Pancreas (tissue), 10 donors: ENCODE data around the gene ERICH6B. TPM values are rescaled to one million over a fixed set of nuclear protein-coding genes. Genes with fewer than 3 reads are reported as not detected.
"Not testable (repeated sequence)": the region's sequence is repeated elsewhere in the genome, so short reads cannot be mapped to it uniquely, and the experiment has no call there.

Source experiments
- ATAC-seq, 4 donors: fragments of 200-7000 bp; cut with Tn5 transposase; one replicate each; pipeline versions ENCODE4 v1.8.0 to v1.9.1; 2020; ENCODE audit warnings: mild to moderate bottlenecking in 4 of 4, moderate library complexity in 4 of 4
- DNase-seq, 6 donors: peaks; one replicate each; pipeline ENCODE4 v3.0.0-alpha.2; 2020
- FAIRE-seq: peaks from 2 replicates; lab custom pipeline; 2012; peaks lifted over from hg19 to GRCh38; lab: Jason Lieb, UNC
- H3K27ac ChIP-seq, 4 donors: fragments of 200-600 bp; sonication (generic); 1 replicate in 3 of 4; 2 replicates in 1 of 4; pipeline versions ENCODE4 v1.5.0 to v1.8.0; 2020
- H3K27me3 ChIP-seq, 4 donors: fragments of 200-600 bp; one replicate each; pipeline ENCODE4 v1.8.0; 2021
- H3K36me3 ChIP-seq, 3 donors: fragments of 200-600 bp; sonication (generic) in 1 of 3; one replicate each; pipeline versions ENCODE4 v1.5.0 to v1.8.0; 2020 to 2021
- H3K4me1 ChIP-seq, 3 donors: fragments of 200-600 bp; one replicate each; pipeline ENCODE4 v1.8.0; 2021
- H3K4me3 ChIP-seq, 4 donors: fragments of 200-600 bp; sonication (generic) in 2 of 4; one replicate each; pipeline versions ENCODE4 v1.5.0 to v1.8.0; 2020 to 2021
- H3K9me3 ChIP-seq, 4 donors: fragments of 200-600 bp; one replicate each; pipeline ENCODE4 v1.8.0; 2021
- CTCF ChIP-seq, 4 donors: fragments of 200-600 bp; sonication (generic) in 3 of 4; IDR thresholded peaks; one replicate each; pipeline versions ENCODE4 v1.5.0 to v1.8.0; 2021; ENCODE audit warnings: antibody characterized with exemption in 4 of 4
- WGBS, 2 donors: extraction: QIAGEN DNeasy Blood & Tissue Kit; methylation state at CpG; one replicate each; pipeline ENCODE4 v1.1.7; 2013; 5-methylcytosine and 5-hydroxymethylcytosine counted together
- intact Hi-C, 3 donors: fragments of 100-400 bp; cut with DNase I; formaldehyde crosslinking; loops; one replicate each; pipeline versions ENCODE4 v1.11.1 to v1.14.2; 2022
- polyA plus RNA-seq, 2 donors: library from polyadenylated mRNA; stranded (reverse); fragments of 200-250 nt; gene quantifications; one replicate each; pipeline ENCODE4 v1.2.3, GENCODE V29; 2013
- total RNA-seq, 6 donors: library from RNA; stranded (reverse); fragmentation: NEBNext Ultra II Directional in 4 of 6; extraction: Animal tissue kit (Norgen Biotek cat#: 25700) in 4 of 6; gene quantifications; one replicate each; pipeline versions ENCODE4 v1.2.1 to v1.2.4, GENCODE V29; 2021 to 2023
- donor health status: healthy with polysubstance abuse.
- donor health status: DM: no; HTN: no; CAD: no; lungs with moderate emphysema.
- donor health status: DM: no; HTN: no; CAD: no.
- donor health status: control.
- donor health status: control.
- donor health status: Bipolar disorder and iron deficiency.
- donor health status: DM: yes; HTN: yes; CAD: no.
- donor health status: DM: no; HTN: no; CAD: no.
- donor health status: DM: no; HTN: no; CAD: no.
- donor health status: DM: yes; HTN: yes; CAD: no.

ERICH6B gene
- total and polyA plus RNA-seq, 8 donors: not detected

- Histone ChIP-seq H3K9me3 (no peaks in the 10 kb centered on the region), H3K4me1 (no peaks in the 10 kb centered on the region), H3K27ac (no peak overlapping the region), H3K36me3 (no peaks in the 10 kb centered on the region), H3K4me3 (no peak overlapping the region), H3K27me3 (no peaks in the 10 kb centered on the region)
- TF ChIP-seq CTCF (IDR thresholded peaks at IDR 0.05): no peak
- ATAC-seq (no peak), FAIRE-seq (no peak), DNase-seq (no peak)
- 71 to 79% methylated on average over 5 of the region's 5 CpGs for WGBS, 2 donors
- intact Hi-C loops: no loop called here
These were observed 39.3 kb upstream of the ERICH6B start for GRCh38 chr13:45654633-45655349.

GRCh38 chr13:45645263-45645662, 29.7 kb upstream of the ERICH6B start:
- DNase-seq, H3K9me3 ChIP-seq, H3K27me3 ChIP-seq, H3K4me3 ChIP-seq, ATAC-seq, H3K27ac ChIP-seq, H3K36me3 ChIP-seq, intact Hi-C loops, H3K4me1 ChIP-seq, FAIRE-seq: not testable (repeated sequence)
- WGBS, 2 donors: 66 to 67% methylated on average over 6 to 17 of the region's 17 CpGs

GRCh38 chr13:45642159-45642558, 26.6 kb upstream of the ERICH6B start:
- H3K27ac ChIP-seq, FAIRE-seq, H3K36me3 ChIP-seq, ATAC-seq, H3K9me3 ChIP-seq, DNase-seq, intact Hi-C loops, H3K27me3 ChIP-seq, H3K4me1 ChIP-seq, H3K4me3 ChIP-seq: not testable (repeated sequence)
- 90 to 92% methylated on average over 1 of the region's 1 CpG for WGBS, 2 donors

- H3K4me3 ChIP-seq, DNase-seq, H3K4me1 ChIP-seq, intact Hi-C loops, H3K36me3 ChIP-seq, H3K27ac ChIP-seq, H3K27me3 ChIP-seq, FAIRE-seq, ATAC-seq, H3K9me3 ChIP-seq: not testable (repeated sequence)
- 89 to 94% methylated on average over 1 of the region's 1 CpG for WGBS, 2 donors
These were observed 19.8 kb upstream of the ERICH6B start for GRCh38 chr13:45635291-45635690.

- intact Hi-C loops: no loop called here
- ATAC-seq (no peak), FAIRE-seq (no peak), DNase-seq (no peak)
- Histone ChIP-seq H3K36me3 (no peaks in the 10 kb centered on the region), H3K27ac (no peak overlapping the region), H3K27me3 (no peaks in the 10 kb centered on the region), H3K4me3 (no peak overlapping the region), H3K9me3 (no peaks in the 10 kb centered on the region), H3K4me1 (no peaks in the 10 kb centered on the region)
- TF ChIP-seq CTCF (IDR thresholded peaks at IDR 0.05): no peak
- WGBS, 2 donors: 66 to 82% methylated on average over 7 of the region's 7 CpGs
These were observed 15.3 kb upstream of the ERICH6B start for GRCh38 chr13:45630791-45631190.

GRCh38 chr13:45629940-45630339, 14.4 kb upstream of the ERICH6B start:
- Histone ChIP-seq H3K36me3 (no peaks in the 10 kb centered on the region), H3K4me3 (no peak overlapping the region), H3K4me1 (no peaks in the 10 kb centered on the region), H3K27me3 (no peaks in the 10 kb centered on the region), H3K9me3 (no peaks in the 10 kb centered on the region), H3K27ac (no peak overlapping the region)
- ATAC-seq (no peak), FAIRE-seq (no peak), DNase-seq (no peak)
- WGBS, 2 donors: 53 to 63% methylated on average over 1 of the region's 1 CpG
- TF ChIP-seq CTCF (IDR thresholded peaks at IDR 0.05): no peak
- intact Hi-C loops: no loop called here
